ENCODE results near the gene ACTL10. TPM values are rescaled to one million over a fixed set of nuclear protein-coding genes. Genes with fewer than 3 reads are reported as not detected.

ACTL10 gene
- total RNA-seq, 1 experiment from 2014 or later = 0.46 TPM

DNA sequence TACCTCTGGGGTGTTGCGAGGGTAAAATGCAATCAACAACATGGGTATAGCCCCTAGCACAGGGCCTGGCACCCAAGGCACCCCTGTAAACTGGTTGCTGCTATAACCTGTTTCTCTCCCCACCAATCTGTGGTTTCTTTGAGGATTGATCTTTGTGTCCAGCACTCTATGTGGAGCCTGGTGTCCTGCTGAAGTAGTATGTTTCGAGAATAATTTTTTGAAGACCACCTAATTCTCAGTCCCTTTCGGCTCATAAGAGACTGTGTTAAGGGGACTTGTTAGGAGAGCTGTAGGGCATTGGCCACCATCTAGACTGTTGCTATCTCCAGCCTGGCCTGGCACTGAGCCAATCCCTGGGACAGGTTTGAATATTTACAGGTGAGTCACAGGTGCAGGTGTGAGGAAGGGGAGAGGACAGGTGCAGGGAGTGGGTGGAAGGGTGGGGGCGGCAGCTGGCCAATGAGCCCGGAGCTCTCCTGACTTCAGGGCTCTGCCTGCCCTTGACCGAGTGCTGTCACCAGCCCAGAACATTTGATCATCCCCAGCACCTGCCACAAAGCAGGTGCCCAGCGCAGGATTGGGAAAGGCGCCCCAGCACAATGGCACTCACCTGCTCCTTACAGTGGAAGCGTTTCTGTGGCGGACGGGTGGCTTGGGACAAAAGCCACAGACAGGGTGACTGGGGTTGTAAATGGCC, 12.7 kb upstream of the ACTL10 start:
- no peaks in the 10 kb centered on the region for H3K9me3 ChIP-seq (ENCODE audit: control insufficient read depth, low read depth, low read length)
- no peak overlapping the region for H3K23ac ChIP-seq (ENCODE audit: insufficient read length, low read depth, low read length)
- no peaks in the 10 kb centered on the region for H3K27me3 ChIP-seq (ENCODE audit: insufficient read depth, low read length)
- H2AK5ac ChIP-seq (ENCODE audit: insufficient read length, low read length) = no peak overlapping the region
- no peaks in the 10 kb centered on the region for H3K23me2 ChIP-seq (ENCODE audit: insufficient read length, low read depth, low read length, poor library complexity, severe bottlenecking)
- no peak overlapping the region for H4K5ac ChIP-seq (ENCODE audit: insufficient read length, low read depth, low read length)
- H3K79me1 ChIP-seq (ENCODE audit: insufficient read depth, low read depth, low read length, poor library complexity, severe bottlenecking) = no peaks in the 10 kb centered on the region
- no peak overlapping the region for H3T11ph ChIP-seq (ENCODE audit: low read length)
- Mint-ChIP-seq H3K36me3 (ENCODE audit: insufficient read depth in 1 of 3, low read depth in 3 of 3) (peaks cover 0 to 28% (median 3%) of the 10 kb centered on the region in 3 experiments; a peak in 5 of 7 replicates), H3K27me3 (ENCODE audit: low read depth) (no peaks in the 10 kb centered on the region), H3K4me3 (no peak overlapping the region), H3K4me1 (peaks cover 28 to 30% of the 10 kb centered on the region in 2 experiments), H3K9me3 (no peaks in the 10 kb centered on the region; a peak in 1 of 5 replicates), H3K27ac (peak overlapping the region in 2 of 3 experiments; percentile 22 to 85; a peak in 2 of 7 replicates)
- H3K4ac ChIP-seq (ENCODE audit: low read depth, low read length) = no peak overlapping the region
- H3K56ac ChIP-seq (ENCODE audit: insufficient read length, low read depth, low read length) = no peak overlapping the region
- H3K27ac ChIP-seq (ENCODE audit: insufficient read length, low read depth, low read length) = no peak overlapping the region
- H4K20me1 ChIP-seq (ENCODE audit: control insufficient read depth, insufficient read depth, insufficient read length) = no peaks in the 10 kb centered on the region
- H3K4me1 ChIP-seq (ENCODE audit: insufficient read depth, low read length) = no peaks in the 10 kb centered on the region
- H2BK20ac ChIP-seq (ENCODE audit: low read depth, low read length, poor library complexity, severe bottlenecking) = no peak overlapping the region
- WGBS (ENCODE audit: extremely low coverage, insufficient read length, low lambda C conversion rate) = no CpG with 5 or more reads among the region's 11 CpGs
- H3K4me2 ChIP-seq (ENCODE audit: insufficient read depth, insufficient read length, low read length) = no peak overlapping the region
- H2BK12ac ChIP-seq (ENCODE audit: insufficient read length, low read depth, low read length) = no peak overlapping the region
- no peak overlapping the region for H3K18ac ChIP-seq (ENCODE audit: insufficient read length, low read depth, low read length)
- no peak overlapping the region for H4K91ac ChIP-seq (ENCODE audit: insufficient read length, low read depth, low read length)
- H2AFZ ChIP-seq (ENCODE audit: low read length) = no peak overlapping the region
- DNase-seq = peak; percentile 77
- H2BK5ac ChIP-seq (ENCODE audit: insufficient read length, low read length) = no peak overlapping the region
- no peaks in the 10 kb centered on the region for H3K79me2 ChIP-seq (ENCODE audit: insufficient read depth, low read length)
- H2BK120ac ChIP-seq (ENCODE audit: low read depth, low read length, poor library complexity, severe bottlenecking) = no peak overlapping the region
- H4K8ac ChIP-seq (replicated peaks; ENCODE audit: insufficient read length, low read depth, low read length) = no peak overlapping the region
- H2BK15ac ChIP-seq (ENCODE audit: low read depth, low read length) = no peak overlapping the region
- TF ChIP-seq, protein P1, sequence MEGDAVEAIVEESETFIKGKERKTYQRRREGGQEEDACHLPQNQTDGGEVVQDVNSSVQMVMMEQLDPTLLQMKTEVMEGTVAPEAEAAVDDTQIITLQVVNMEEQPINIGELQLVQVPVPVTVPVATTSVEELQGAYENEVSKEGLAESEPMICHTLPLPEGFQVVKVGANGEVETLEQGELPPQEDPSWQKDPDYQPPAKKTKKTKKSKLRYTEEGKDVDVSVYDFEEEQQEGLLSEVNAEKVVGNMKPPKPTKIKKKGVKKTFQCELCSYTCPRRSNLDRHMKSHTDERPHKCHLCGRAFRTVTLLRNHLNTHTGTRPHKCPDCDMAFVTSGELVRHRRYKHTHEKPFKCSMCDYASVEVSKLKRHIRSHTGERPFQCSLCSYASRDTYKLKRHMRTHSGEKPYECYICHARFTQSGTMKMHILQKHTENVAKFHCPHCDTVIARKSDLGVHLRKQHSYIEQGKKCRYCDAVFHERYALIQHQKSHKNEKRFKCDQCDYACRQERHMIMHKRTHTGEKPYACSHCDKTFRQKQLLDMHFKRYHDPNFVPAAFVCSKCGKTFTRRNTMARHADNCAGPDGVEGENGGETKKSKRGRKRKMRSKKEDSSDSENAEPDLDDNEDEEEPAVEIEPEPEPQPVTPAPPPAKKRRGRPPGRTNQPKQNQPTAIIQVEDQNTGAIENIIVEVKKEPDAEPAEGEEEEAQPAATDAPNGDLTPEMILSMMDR (conservative IDR thresholded peaks at IDR 0.05) = no peak
- H3K9ac ChIP-seq (ENCODE audit: extremely low read depth, insufficient read length, low read length) = no peak overlapping the region
- H3K14ac ChIP-seq (ENCODE audit: insufficient read depth, low read length) = no peak overlapping the region

All from H9 (cell line).